GM18858 (cell line): Measurements from ENCODE around the gene ATP6V1B1.
"Not testable (repeated sequence)": the region's sequence is repeated elsewhere in the genome, so short reads cannot be mapped to it uniquely, and the experiment has no call there.

Experiments
- ATAC-seq: cut with Tn5 transposase; IDR thresholded peaks from one replicate; pipeline ENCODE4 v1.9.1; 2021; ENCODE audit not compliant: unreplicated experiment

ATP6V1B1 gene

DNA sequence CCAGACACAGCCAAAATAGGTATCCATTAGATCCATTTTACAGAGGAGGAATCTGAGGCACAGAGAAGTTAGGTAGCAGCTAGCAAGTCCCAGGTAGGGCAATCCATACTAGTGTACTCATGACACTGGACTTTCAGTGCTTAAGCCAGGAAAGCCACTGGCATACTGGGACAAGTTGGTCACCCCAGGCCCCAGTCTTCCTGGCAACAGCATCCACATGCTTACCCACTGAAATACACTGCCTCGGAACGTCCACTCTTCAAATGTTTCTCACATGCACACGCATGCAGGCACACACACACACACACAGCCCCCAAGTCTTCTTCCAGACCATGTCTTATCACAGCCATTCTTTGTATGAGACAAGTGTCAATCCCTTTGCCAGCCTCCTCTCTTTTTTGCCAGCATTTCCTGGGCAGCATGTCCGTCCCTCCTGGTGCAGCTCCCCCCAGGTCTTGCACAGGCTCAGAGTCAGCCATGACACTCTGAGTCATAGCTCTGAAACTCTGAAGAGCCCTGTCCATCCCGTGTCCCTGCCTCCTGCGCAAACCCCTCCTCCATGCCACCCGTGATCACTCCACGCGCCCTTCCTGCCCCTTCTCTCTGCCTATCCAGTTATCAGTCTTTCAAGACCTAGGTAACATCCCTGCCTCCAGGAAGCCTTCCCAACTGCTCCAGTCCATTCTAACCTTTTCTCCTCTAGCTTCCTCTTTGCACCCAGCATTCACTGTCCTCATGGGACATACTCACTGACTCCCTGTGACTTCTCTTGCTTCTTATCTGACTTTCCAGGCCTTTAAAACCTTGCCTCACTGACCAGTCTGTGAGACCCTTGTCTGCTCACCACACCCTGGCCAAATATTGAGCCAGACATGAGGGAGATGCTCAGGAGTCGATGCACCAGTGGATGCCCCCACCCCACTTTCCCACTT lies 69.8 kb downstream of the ATP6V1B1 start:
- no peak for ATAC-seq

DNA sequence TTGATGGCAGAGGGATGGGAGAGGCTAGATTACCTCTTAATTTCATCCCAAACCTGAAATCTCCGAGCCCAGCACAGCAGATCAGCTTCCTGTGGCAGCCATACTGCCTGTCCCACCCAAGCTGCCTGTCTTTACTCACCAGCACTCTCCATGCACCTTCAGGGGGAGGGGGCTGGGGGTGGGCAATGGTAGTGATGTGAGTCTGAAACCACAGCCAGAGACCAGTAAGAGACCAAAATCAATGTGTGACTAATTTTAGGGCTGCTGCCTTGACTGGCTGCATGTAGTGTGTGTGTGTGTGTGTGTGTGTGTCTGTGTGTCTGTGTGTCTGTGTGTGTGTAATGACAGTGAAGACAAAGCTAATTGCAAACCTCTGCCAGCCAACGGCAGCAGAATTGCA lies 70.6 kb downstream of the ATP6V1B1 start:
- ATAC-seq = no peak

GRCh38 chr2:71006955-71007799 lies 71.5 kb downstream of the ATP6V1B1 start:
- ATAC-seq = no peak

- no peak for ATAC-seq
Observed at GRCh38 chr2:71008342-71008741, 72.6 kb downstream of the ATP6V1B1 start.

GRCh38 chr2:71011786-71012185 lies 76.1 kb downstream of the ATP6V1B1 start:
- not testable (repeated sequence) for ATAC-seq
